Ramos (cell line): ENCODE results near the gene KLHL3.
"Not testable (repeated sequence)": the region's sequence is repeated elsewhere in the genome, so short reads cannot be mapped to it uniquely, and the experiment has no call there.

Experiments
- in situ Hi-C: fragments of 300-500 bp; cut with MboI; formaldehyde crosslinking; loops from one replicate; pipeline ENCODE4 v1.14.3; 2022; ENCODE audit warnings: low sequenced_read_pairs; ENCODE audit not compliant: unreplicated experiment

KLHL3 gene

DNA sequence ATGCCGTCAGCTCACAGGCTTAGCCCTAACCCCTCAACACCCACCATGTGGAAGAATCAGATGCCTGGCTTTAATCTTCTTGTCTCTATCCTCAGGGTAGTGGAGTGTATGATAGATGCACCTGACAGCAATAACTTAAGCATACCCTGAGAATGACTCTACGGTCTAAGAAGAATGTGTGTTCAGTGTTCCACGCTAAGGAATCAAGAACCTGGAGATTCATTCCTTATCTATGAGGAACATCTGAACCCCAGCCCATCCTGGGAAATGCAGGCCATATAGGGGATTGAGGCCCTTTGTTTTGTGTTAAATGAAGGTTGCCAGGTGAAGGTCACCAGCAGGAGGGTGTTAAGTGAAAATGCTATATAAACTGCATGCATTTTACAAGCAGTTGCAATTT lies 63.0 kb downstream of the KLHL3 start:
- in situ Hi-C loops: no loop called here

- in situ Hi-C loops: no loop called here
Observed at GRCh38 chr5:137672001-137672400, 63.9 kb downstream of the KLHL3 start.

- in situ Hi-C loops: no loop called here
Observed at GRCh38 chr5:137669811-137670210, 66.1 kb downstream of the KLHL3 start.

DNA sequence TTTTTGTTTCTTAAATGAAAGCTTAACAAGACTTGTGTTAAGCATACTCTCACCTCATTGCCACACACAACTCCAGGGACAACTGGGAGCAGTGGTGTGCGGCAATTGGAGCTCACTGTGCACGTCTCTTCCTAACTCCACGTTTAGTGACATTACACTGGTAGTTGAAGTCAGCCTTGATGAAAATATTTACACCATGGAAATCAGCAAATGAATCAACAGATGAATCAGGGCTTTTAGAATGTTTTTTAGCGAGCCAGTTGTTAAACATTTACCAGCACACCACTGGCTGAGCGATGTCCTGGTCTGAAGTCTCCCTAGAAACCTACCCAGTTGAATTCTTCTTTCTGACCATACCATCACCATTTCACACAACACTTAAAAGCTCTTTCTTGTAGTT lies 67.3 kb downstream of the KLHL3 start:
- in situ Hi-C loops: no loop called here

DNA sequence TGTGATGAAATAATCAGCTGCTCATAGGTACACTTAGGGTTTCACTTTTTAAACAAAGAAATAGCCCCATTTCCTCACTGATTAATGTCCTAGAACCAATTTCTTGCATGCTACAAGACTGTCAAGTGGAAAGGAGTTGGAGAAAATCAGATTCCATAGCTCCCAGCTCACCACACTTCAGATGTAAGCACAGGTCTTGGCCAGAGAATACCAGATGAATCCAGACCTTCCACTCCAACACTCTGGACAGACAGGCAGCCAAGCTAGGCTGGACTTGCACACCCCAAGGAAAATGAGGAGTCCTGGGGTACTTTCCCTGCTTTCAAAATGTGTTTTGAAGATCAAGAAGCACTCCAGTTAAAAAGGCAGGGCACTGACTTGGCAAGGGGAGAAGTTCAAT lies 68.5 kb downstream of the KLHL3 start:
- in situ Hi-C loops: no loop called here

- in situ Hi-C loops: no loop called here
Observed at GRCh38 chr5:137666901-137667300, 69.0 kb downstream of the KLHL3 start.

GRCh38 chr5:137666461-137666850 lies 69.4 kb downstream of the KLHL3 start:
- in situ Hi-C loops: no loop called here

- in situ Hi-C loops: no loop called here
Observed at GRCh38 chr5:137665678-137666460, 70.0 kb downstream of the KLHL3 start.

DNA sequence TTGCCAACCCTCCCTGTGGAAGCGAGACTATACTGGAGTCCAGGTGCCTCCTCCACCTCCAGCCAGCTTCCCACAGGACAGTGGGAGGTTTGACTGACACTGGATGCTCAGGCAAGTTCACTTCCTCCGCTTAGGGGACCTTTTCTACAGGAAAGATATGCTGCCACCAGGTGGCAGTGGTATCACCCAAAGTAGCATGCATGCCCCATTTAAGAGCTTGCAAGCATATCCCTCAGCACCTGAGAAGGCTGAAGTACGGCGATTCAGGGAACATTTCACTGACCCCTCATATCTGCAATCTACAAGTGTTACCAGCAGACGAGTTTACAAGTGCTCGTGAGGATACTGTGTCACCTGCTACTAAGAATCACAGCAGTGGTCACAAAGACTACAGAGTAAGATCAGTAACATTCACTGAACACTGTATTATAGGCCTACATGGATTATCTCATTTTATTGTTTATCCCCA lies 75.5 kb downstream of the KLHL3 start:
- in situ Hi-C loops: no loop called here

GRCh38 chr5:137659209-137659608 lies 76.7 kb downstream of the KLHL3 start:
- in situ Hi-C loops: loop anchor here (5.0 kb wide), 1 partner anchor 83 kb away; no protein-coding TSS in a partner anchor

DNA sequence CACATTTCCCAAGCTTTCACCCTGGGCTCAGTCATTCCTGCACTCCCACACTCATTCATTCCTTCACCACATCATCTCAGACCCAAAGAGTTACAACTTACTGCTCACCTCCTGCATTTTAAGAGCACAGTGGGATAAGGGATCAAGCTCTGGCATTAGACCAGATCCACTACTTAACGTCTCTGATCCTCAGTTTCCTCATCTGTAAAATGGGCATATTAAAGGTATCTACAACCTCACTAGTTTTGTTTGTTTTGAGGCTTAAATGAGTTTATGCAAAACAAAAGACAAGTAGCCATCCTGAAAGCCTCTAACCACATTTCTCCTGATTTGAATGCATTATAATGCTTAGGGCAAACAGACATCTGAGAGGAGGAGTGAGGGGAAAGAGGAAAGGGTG lies 77.6 kb downstream of the KLHL3 start:
- in situ Hi-C loops: loop anchor here (5.0 kb wide), 1 partner anchor 84 kb away; no protein-coding TSS in a partner anchor

DNA sequence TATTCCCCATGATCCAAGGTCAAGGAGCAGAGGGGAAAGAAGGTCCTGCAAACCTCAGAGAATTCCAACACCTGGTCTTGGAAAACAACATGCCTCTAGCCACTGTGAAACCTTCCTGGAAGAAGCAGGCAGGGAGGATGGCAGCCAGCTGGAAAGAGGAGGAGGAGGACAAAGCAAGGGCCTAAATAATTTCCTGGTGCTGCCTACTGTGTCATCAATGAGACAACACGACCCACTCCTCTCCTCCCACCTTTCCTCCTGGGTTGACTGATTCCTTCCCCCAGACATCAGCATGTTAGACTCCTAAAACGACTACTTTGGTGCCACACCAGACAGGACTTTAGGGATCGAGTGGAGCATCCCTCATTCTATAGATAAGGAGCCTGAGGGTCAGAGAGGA lies 78.8 kb downstream of the KLHL3 start:
- in situ Hi-C loops: loop anchor here (5.0 kb wide), 1 partner anchor 85 kb away; no protein-coding TSS in a partner anchor

GRCh38 chr5:137656558-137656957 lies 79.3 kb downstream of the KLHL3 start:
- in situ Hi-C loops: loop anchor here (5.0 kb wide), 1 partner anchor 86 kb away; no protein-coding TSS in a partner anchor

DNA sequence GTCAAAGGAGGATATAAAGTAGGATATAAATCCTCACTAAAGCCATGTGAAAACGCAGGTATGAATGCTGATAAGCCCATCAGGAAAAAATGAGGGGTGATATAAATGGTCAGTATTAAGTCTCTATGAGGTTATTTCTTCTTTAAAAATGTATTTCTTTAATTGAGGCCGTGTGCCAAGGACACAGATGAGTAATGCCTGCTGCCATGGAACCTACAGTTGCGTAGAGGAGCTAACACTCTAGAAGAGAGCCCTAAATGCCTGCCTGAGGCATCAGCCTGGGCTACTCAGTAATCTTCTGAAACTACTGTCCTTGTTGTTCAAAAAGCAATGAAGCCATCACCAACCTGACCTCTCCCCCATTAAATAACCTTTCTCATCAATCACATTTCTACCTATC lies 84.9 kb downstream of the KLHL3 start:
- in situ Hi-C loops: no loop called here

GRCh38 chr5:137649228-137649935 lies 86.5 kb downstream of the KLHL3 start:
- in situ Hi-C loops: no loop called here

- in situ Hi-C loops: no loop called here
Observed at GRCh38 chr5:137648361-137648760, 87.5 kb downstream of the KLHL3 start.

DNA sequence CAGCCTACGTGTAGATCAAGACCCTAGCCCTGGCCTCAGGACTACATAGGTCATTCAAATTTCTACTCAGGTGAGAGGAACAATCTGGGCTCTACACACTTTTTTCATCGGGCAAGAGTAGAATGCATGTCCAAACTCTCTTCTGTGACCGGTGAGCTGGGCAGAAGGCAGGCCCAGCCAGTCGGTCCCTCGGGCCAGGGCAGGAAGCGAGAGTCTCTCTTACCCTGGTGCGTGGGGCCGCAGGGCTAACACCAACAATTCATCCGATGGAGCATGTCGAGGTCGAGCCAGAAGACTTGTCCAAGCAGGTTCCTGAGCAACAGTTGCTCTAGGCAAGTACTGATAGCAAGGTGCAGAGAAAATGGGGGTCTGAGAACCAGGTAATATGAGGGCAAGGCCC lies 88.5 kb downstream of the KLHL3 start:
- in situ Hi-C loops: no loop called here

GRCh38 chr5:137646761-137647160 lies 89.1 kb downstream of the KLHL3 start:
- in situ Hi-C loops: no loop called here

GRCh38 chr5:137643081-137643480 lies 92.8 kb downstream of the KLHL3 start:
- in situ Hi-C loops: not testable (repeated sequence)

DNA sequence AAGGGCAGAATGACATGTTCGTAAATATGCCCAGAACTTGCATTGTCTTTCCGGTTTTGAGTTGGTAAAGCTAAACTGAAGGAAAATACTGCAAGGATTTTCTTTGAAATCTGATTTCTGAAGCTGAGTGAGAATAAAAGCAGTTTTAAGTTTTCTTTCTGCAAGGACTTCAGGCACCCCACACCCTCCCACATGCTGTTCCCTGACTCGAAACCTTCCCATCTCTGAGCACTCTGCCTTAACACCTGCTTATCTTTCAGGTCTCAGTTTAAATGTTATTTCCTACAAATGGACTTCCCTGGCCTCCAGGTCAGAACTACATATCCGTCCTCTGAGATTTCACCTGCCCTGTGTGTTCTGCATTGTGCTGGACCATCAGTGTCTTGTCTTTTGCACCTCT lies 93.8 kb downstream of the KLHL3 start:
- in situ Hi-C loops: no loop called here

- in situ Hi-C loops: no loop called here
Observed at GRCh38 chr5:137641148-137641547, 94.7 kb downstream of the KLHL3 start.
